HepG2 (cell line): ENCODE measurements around the gene ACSBG1. TPM values are rescaled to one million over a fixed set of nuclear protein-coding genes. Genes with fewer than 3 reads are reported as not detected.

Source experiments
- BORCS8-MEF2B ChIP-seq: sonication (generic); formaldehyde crosslinking; IDR thresholded peaks from 2 replicates; pipeline ENCODE4 v1.8.0; 2022; ENCODE audit warnings: mild to moderate bottlenecking, missing genetic modification reagents
- FOXK1 ChIP-seq: sonication (generic); formaldehyde crosslinking; IDR thresholded peaks from 2 replicates; pipeline ENCODE4 v1.4.0; 2020; ENCODE audit warnings: low read depth, missing genetic modification reagents, borderline replicate concordance
- FOXM1 ChIP-seq: sonication (generic); formaldehyde crosslinking; IDR thresholded peaks from 2 replicates; pipeline ENCODE4 v1.5.0; 2020; ENCODE audit warnings: missing genetic modification reagents
- HHEX ChIP-seq: IDR thresholded peaks from 2 replicates; pipeline ENCODE4 v1.6.1; 2016; ENCODE audit warnings: control low read depth
- ISL2 ChIP-seq: sonication (generic); formaldehyde crosslinking; IDR thresholded peaks from 2 replicates; pipeline ENCODE4 v1.5.0; 2020; ENCODE audit warnings: missing genetic modification reagents
- NFIC ChIP-seq: IDR thresholded peaks from 2 replicates; pipeline ENCODE4 v1.6.1; 2012; ENCODE audit warnings: mild to moderate bottlenecking, low read length, inconsistent platforms
- NR3C1 ChIP-seq: sonication (generic); formaldehyde crosslinking; IDR thresholded peaks from 2 replicates; pipeline ENCODE4 v1.4.0; 2020; ENCODE audit warnings: missing genetic modification reagents
- PAXIP1 ChIP-seq: sonication (generic); formaldehyde crosslinking; conservative IDR thresholded peaks from 2 replicates; pipeline ENCODE4 v1.4.0; 2020; ENCODE audit warnings: mild to moderate bottlenecking, missing genetic modification reagents, moderate library complexity
- RFX5 ChIP-seq: IDR thresholded peaks from 2 replicates; pipeline ENCODE4 v1.6.1; 2011; ENCODE audit warnings: low read depth, low read length, improper control_type of control experiment
- TARDBP ChIP-seq: sonication (generic); formaldehyde crosslinking; IDR thresholded peaks from 2 replicates; pipeline ENCODE4 v1.8.0; 2022; ENCODE audit warnings: mild to moderate bottlenecking, missing genetic modification reagents
- ZNF678 ChIP-seq: sonication (generic); formaldehyde crosslinking; IDR thresholded peaks from 2 replicates; pipeline ENCODE4 v1.4.0; 2020; ENCODE audit warnings: mild to moderate bottlenecking, missing genetic modification reagents
- polyA plus RNA-seq, 8 experiments: library from polyadenylated mRNA; depleted of rRNA in 3 of 8; stranded (reverse) in 7 of 8; unstranded in 1 of 8; fragments of >200 nt; fragmentation: Illumina TruSeq in 4 of 8; extraction: Trizol in 4 of 8; gene quantifications; 2 replicates each; pipeline versions ENCODE4 v1.2.1 to v1.2.3, GENCODE V29; 2011 to 2016; ENCODE audit warnings: low read depth in 4 of 8, missing spikeins in 1 of 8, mixed read lengths in 1 of 8; ENCODE audit not compliant: insufficient read depth in 1 of 8
- total RNA-seq, 5 experiments: library from RNA; depleted of rRNA; stranded (reverse); fragments of >200 nt; fragmentation: Illumina TruSeq; extraction: Trizol; gene quantifications; 2 replicates each; pipeline ENCODE4 v1.2.3, GENCODE V29; 2016; ENCODE audit warnings: low read depth in 1 of 5
- TF ChIP-seq, protein P1 (sequence below): sonication (generic); formaldehyde crosslinking; IDR thresholded peaks from 2 replicates; pipeline ENCODE4 v1.4.0; 2020; ENCODE audit warnings: missing genetic modification reagents, borderline replicate concordance
- TF ChIP-seq, protein P2 (sequence below): sonication (generic); formaldehyde crosslinking; IDR thresholded peaks from 2 replicates; pipeline ENCODE4 v1.4.0; 2020; ENCODE audit warnings: mild to moderate bottlenecking, missing genetic modification reagents, borderline replicate concordance
- TF ChIP-seq, protein P3 (sequence below): sonication (generic); formaldehyde crosslinking; IDR thresholded peaks from 2 replicates; pipeline ENCODE4 v1.4.0; 2020; ENCODE audit warnings: mild to moderate bottlenecking, missing genetic modification reagents
- TF ChIP-seq, protein P4 (sequence below): IDR thresholded peaks from 2 replicates; pipeline ENCODE4 v1.6.1; 2016; ENCODE audit warnings: missing compliant biosample characterization, missing genetic modification reagents, borderline replicate concordance
- TF ChIP-seq, protein P5 (sequence below): sonication (generic); formaldehyde crosslinking; IDR thresholded peaks from 2 replicates; pipeline ENCODE4 v1.5.1; 2020; ENCODE audit warnings: missing genetic modification reagents, mild to moderate bottlenecking, borderline replicate concordance

ACSBG1 gene
- total and polyA plus RNA-seq, 2 of the 13 experiments (the other 11 are each of a cell fraction or from before 2014, with no cell fraction given) = 0.35 to 0.81 TPM

- TF ChIP-seq, protein P1, sequence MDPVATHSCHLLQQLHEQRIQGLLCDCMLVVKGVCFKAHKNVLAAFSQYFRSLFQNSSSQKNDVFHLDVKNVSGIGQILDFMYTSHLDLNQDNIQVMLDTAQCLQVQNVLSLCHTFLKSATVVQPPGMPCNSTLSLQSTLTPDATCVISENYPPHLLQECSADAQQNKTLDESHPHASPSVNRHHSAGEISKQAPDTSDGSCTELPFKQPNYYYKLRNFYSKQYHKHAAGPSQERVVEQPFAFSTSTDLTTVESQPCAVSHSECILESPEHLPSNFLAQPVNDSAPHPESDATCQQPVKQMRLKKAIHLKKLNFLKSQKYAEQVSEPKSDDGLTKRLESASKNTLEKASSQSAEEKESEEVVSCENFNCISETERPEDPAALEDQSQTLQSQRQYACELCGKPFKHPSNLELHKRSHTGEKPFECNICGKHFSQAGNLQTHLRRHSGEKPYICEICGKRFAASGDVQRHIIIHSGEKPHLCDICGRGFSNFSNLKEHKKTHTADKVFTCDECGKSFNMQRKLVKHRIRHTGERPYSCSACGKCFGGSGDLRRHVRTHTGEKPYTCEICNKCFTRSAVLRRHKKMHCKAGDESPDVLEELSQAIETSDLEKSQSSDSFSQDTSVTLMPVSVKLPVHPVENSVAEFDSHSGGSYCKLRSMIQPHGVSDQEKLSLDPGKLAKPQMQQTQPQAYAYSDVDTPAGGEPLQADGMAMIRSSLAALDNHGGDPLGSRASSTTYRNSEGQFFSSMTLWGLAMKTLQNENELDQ (CRISPR knock-in tag) = no peak
- TF ChIP-seq NFIC (no peak), ISL2 (CRISPR knock-in tag) (no peak), FOXM1 (CRISPR knock-in tag) (no peak), TARDBP (no peak), PAXIP1 (CRISPR knock-in tag) (no peak), ZNF678 (CRISPR knock-in tag) (no peak), RFX5 (no peak), BORCS8-MEF2B (CRISPR knock-in tag) (no peak), NR3C1 (no peak), HHEX (CRISPR knock-in tag) (peak; percentile 95), FOXK1 (CRISPR knock-in tag) (peak; percentile 54; the same call in 1 of the 2 replicates)
- TF ChIP-seq, protein P2, sequence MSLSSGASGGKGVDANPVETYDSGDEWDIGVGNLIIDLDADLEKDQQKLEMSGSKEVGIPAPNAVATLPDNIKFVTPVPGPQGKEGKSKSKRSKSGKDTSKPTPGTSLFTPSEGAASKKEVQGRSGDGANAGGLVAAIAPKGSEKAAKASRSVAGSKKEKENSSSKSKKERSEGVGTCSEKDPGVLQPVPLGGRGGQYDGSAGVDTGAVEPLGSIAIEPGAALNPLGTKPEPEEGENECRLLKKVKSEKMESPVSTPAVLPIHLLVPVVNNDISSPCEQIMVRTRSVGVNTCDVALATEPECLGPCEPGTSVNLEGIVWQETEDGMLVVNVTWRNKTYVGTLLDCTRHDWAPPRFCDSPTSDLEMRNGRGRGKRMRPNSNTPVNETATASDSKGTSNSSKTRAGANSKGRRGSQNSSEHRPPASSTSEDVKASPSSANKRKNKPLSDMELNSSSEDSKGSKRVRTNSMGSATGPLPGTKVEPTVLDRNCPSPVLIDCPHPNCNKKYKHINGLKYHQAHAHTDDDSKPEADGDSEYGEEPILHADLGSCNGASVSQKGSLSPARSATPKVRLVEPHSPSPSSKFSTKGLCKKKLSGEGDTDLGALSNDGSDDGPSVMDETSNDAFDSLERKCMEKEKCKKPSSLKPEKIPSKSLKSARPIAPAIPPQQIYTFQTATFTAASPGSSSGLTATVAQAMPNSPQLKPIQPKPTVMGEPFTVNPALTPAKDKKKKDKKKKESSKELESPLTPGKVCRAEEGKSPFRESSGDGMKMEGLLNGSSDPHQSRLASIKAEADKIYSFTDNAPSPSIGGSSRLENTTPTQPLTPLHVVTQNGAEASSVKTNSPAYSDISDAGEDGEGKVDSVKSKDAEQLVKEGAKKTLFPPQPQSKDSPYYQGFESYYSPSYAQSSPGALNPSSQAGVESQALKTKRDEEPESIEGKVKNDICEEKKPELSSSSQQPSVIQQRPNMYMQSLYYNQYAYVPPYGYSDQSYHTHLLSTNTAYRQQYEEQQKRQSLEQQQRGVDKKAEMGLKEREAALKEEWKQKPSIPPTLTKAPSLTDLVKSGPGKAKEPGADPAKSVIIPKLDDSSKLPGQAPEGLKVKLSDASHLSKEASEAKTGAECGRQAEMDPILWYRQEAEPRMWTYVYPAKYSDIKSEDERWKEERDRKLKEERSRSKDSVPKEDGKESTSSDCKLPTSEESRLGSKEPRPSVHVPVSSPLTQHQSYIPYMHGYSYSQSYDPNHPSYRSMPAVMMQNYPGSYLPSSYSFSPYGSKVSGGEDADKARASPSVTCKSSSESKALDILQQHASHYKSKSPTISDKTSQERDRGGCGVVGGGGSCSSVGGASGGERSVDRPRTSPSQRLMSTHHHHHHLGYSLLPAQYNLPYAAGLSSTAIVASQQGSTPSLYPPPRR (CRISPR knock-in tag) = peak; percentile 59; the same call in 1 of the 2 replicates
- TF ChIP-seq, protein P3, sequence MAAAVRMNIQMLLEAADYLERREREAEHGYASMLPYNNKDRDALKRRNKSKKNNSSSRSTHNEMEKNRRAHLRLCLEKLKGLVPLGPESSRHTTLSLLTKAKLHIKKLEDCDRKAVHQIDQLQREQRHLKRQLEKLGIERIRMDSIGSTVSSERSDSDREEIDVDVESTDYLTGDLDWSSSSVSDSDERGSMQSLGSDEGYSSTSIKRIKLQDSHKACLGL (CRISPR knock-in tag) = no peak
- TF ChIP-seq, protein P4, sequence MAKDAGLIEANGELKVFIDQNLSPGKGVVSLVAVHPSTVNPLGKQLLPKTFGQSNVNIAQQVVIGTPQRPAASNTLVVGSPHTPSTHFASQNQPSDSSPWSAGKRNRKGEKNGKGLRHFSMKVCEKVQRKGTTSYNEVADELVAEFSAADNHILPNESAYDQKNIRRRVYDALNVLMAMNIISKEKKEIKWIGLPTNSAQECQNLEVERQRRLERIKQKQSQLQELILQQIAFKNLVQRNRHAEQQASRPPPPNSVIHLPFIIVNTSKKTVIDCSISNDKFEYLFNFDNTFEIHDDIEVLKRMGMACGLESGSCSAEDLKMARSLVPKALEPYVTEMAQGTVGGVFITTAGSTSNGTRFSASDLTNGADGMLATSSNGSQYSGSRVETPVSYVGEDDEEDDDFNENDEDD = no peak
- TF ChIP-seq, protein P5, sequence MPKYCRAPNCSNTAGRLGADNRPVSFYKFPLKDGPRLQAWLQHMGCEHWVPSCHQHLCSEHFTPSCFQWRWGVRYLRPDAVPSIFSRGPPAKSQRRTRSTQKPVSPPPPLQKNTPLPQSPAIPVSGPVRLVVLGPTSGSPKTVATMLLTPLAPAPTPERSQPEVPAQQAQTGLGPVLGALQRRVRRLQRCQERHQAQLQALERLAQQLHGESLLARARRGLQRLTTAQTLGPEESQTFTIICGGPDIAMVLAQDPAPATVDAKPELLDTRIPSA (CRISPR knock-in tag) = no peak
These were observed 106.5 kb downstream of the ACSBG1 start (continued) for GRCh38 chr15:78127882-78128281.
